K562 (cell line): Measurements from ENCODE around the gene ECSIT. TPM values are rescaled to one million over a fixed set of nuclear protein-coding genes. Genes with fewer than 3 reads are reported as not detected.

Experiments
- BHLHE40 ChIP-seq: IDR thresholded peaks from 2 replicates; pipeline ENCODE4 v1.6.1; 2011; ENCODE audit warnings: low read length, improper control_type of control experiment
- BRD4 ChIP-seq: fragments of 200-600 bp; sonication (generic); IDR thresholded peaks from 2 replicates; pipeline ENCODE4 v1.6.1; 2017; ENCODE audit warnings: inconsistent platforms
- CEBPG ChIP-seq, 3 experiments: fragments of 200-800 bp in 1 of 3; sonication (Bioruptor generic) in 1 of 3; sonication (generic) in 1 of 3; formaldehyde crosslinking in 1 of 3; IDR thresholded peaks in 2 of 3; conservative IDR thresholded peaks in 1 of 3; 2 replicates each; pipeline versions ENCODE4 v1.6.1 to v1.8.0; 2016 to 2022; ENCODE audit warnings: missing compliant biosample characterization in 2 of 3, missing genetic modification characterization in 2 of 3, mild to moderate bottlenecking in 1 of 3, missing genetic modification reagents in 1 of 3
- E2F1 ChIP-seq: sonication (generic); formaldehyde crosslinking; IDR thresholded peaks from 2 replicates; pipeline ENCODE4 v1.8.1; 2023; ENCODE audit warnings: mild to moderate bottlenecking, missing genetic modification reagents, moderate library complexity
- ELF1 ChIP-seq: fragments of 200-800 bp; sonication (Bioruptor generic); IDR thresholded peaks from 2 replicates; pipeline ENCODE4 v1.6.1; 2016; ENCODE audit warnings: missing genetic modification characterization, missing compliant biosample characterization
- FUS ChIP-seq: fragments of 200-400 bp; formaldehyde crosslinking; optimal IDR thresholded peaks from 2 replicates; pipeline ENCODE3; 2017; ENCODE audit warnings: low read depth, low read length
- GABPB2 ChIP-seq: fragments of 250-450 bp; sonication (Bioruptor Pico); conservative IDR thresholded peaks from 2 replicates; pipeline ENCODE4 v1.5.1; 2021; ENCODE audit warnings: mild to moderate bottlenecking
- KAT7 ChIP-seq: sonication (generic); formaldehyde crosslinking; IDR thresholded peaks from 2 replicates; pipeline ENCODE4 v1.8.0; 2022; ENCODE audit warnings: missing genetic modification reagents, mild to moderate bottlenecking, borderline replicate concordance
- KLF13 ChIP-seq: fragments of 450-650 bp; IDR thresholded peaks from 2 replicates; pipeline ENCODE4 v1.6.1; 2016; ENCODE audit warnings: missing genetic modification characterization, low read depth, mild to moderate bottlenecking, missing compliant biosample characterization, moderate library complexity, borderline replicate concordance
- MBD2 ChIP-seq: sonication (generic); IDR thresholded peaks from 2 replicates; pipeline ENCODE4 v1.6.1; 2016; ENCODE audit warnings: low read depth, borderline replicate concordance
- NCOA4 ChIP-seq: fragments of 450-650 bp; IDR thresholded peaks from 2 replicates; pipeline ENCODE4 v1.6.1; 2018; ENCODE audit warnings: mild to moderate bottlenecking; ENCODE audit not compliant: partially characterized antibody
- NFE2L1 ChIP-seq: fragments of 450-650 bp; IDR thresholded peaks from 2 replicates; pipeline ENCODE4 v1.6.1; 2016; ENCODE audit warnings: missing genetic modification characterization, low read depth, mild to moderate bottlenecking, missing compliant biosample characterization, moderate library complexity, borderline replicate concordance
- NRF1 ChIP-seq, 2 experiments: fragments of 450-650 bp; IDR thresholded peaks in 1 of 2; conservative IDR thresholded peaks in 1 of 2; 2 replicates each; pipeline ENCODE4 v1.6.1; 2014; ENCODE audit warnings: mild to moderate bottlenecking in 2 of 2
- PHF21A ChIP-seq: fragments of 450-650 bp; IDR thresholded peaks from 2 replicates; pipeline ENCODE4 v1.6.1; 2017; ENCODE audit warnings: low read depth, borderline replicate concordance
- PHTF2 ChIP-seq: fragments of 250-450 bp; sonication (Bioruptor Pico); IDR thresholded peaks from 2 replicates; pipeline ENCODE4 v1.5.0; 2021; ENCODE audit warnings: mild to moderate bottlenecking
- PML ChIP-seq: IDR thresholded peaks from 2 replicates; pipeline ENCODE4 v1.6.1; 2012; ENCODE audit warnings: low read length, inconsistent platforms
- POLR2AphosphoS5 ChIP-seq: IDR thresholded peaks from 2 replicates; pipeline ENCODE4 v1.6.1; 2011; ENCODE audit warnings: mild to moderate bottlenecking, low read depth, low read length, moderate library complexity; ENCODE audit not compliant: control insufficient read depth, insufficient read depth
- RNF2 ChIP-seq: sonication (generic); IDR thresholded peaks from 2 replicates; pipeline ENCODE4 v1.6.1; 2016
- SAP30 ChIP-seq: fragments of 200-600 bp; sonication (generic); IDR thresholded peaks from 2 replicates; pipeline ENCODE4 v1.6.1; 2012; ENCODE audit warnings: borderline replicate concordance, low read depth, mild to moderate bottlenecking, moderate library complexity, low read length, control low read depth, inconsistent platforms; ENCODE audit not compliant: insufficient read depth, poor library complexity, severe bottlenecking
- SMAD4 ChIP-seq: fragments of 250-450 bp; sonication (Bioruptor Pico); conservative IDR thresholded peaks from 2 replicates; pipeline ENCODE4 v1.8.0; 2021; ENCODE audit warnings: inconsistent platforms, mild to moderate bottlenecking, moderate library complexity
- TAF7 ChIP-seq: fragments of 450-650 bp; IDR thresholded peaks from 2 replicates; pipeline ENCODE4 v1.6.1; 2016; ENCODE audit warnings: missing genetic modification characterization, missing compliant biosample characterization
- TAF9B ChIP-seq: fragments of 450-650 bp; IDR thresholded peaks from 2 replicates; pipeline ENCODE4 v1.6.1; 2018; ENCODE audit warnings: mild to moderate bottlenecking; ENCODE audit not compliant: partially characterized antibody
- ZNF274 ChIP-seq: IDR thresholded peaks from 2 replicates; pipeline ENCODE4 v1.6.1; 2011; ENCODE audit warnings: low read depth, mild to moderate bottlenecking, low read length, moderate library complexity, borderline replicate concordance
- polyA plus RNA-seq, 8 experiments: library from polyadenylated mRNA; depleted of rRNA in 4 of 8; stranded (reverse) in 5 of 8; unstranded in 3 of 8; fragments of >200 nt; fragmentation: Nextera tagmentation in 2 of 8; fragmentation: Illumina TruSeq in 1 of 8; extraction: Ambion mirVana in 2 of 8; extraction: Trizol in 1 of 8; gene quantifications; 2 replicates each; pipeline versions ENCODE4 v1.2.1 to v1.2.3, GENCODE V29; 2011 to 2014; ENCODE audit warnings: inconsistent platforms in 1 of 8, missing spikeins in 1 of 8
- total RNA-seq, 7 experiments: library from RNA; depleted of rRNA in 6 of 7; stranded (reverse); fragments of >200 nt in 6 of 7; fragmentation: Illumina TruSeq in 2 of 7; extraction: Trizol in 2 of 7; gene quantifications; 2 replicates each; pipeline versions ENCODE4 v1.2.1 to v1.2.3, GENCODE V29; 2011 to 2021; ENCODE audit warnings: low replicate concordance in 1 of 7
- TF ChIP-seq, protein P1 (sequence below): fragments of 450-650 bp; IDR thresholded peaks from 2 replicates; pipeline ENCODE4 v1.7.1; 2018; ENCODE audit warnings: mild to moderate bottlenecking, low read depth; ENCODE audit not compliant: partially characterized antibody

The ECSIT gene
- total and polyA plus RNA-seq, 9 of the 15 experiments (the other 6 are each of a cell fraction or from before 2014, with no cell fraction given): 1.1 to 82.5 (median 43.9) TPM

DNA sequence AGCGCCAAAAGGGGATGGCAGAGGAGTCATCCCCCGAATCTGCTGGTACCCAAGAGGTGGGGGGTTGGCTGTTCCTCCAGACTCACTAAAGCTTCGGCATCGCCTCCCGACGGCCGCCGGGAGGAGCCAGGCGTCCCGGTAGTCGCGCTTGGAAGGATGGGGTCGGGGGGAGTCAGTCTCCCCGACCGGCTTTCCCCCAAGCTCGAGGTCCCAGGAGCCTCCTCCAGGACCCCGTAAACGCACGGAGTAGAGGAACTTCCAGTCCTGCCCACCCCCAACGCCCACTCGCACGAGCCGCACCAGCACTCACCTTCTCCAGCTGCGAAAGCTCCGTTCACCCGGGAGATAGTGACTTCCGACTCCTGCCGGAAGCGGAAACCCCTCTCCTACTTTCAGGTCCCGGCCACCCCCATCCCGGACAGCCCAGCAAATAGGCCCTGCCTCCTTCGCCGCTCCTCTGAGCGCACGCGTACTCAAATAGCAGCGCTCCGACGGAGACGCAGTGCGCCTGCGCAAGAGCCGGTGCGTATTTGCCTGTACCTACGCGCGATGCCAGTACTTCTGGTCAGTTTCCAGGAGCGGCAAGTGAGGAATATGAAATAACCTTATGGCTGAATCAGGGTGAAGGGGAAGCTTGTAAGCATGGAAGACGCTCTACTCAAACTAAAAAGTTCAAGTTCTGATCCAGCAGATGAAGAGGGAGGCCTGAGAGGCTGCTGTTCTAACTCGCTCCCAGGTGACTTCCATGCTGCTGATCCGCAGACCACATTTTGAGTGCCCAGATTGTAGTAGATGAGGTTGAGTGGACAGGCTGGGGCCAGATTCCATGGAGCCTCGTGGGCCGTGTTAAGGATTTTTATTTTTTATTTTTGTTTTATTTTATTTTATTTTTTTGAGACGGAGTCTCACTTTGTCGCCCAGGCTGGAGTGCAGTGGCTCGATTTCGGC, 30.2 kb upstream of the ECSIT start, which contains the start of gene ELOF1 (continued):
- TF ChIP-seq E2F1 (CRISPR knock-in tag) (0 out of 2 replicates have a peak, but pooled peaks have one; percentile 33), CEBPG (CRISPR knock-in tag; IDR thresholded peaks at IDR 0.05) (no peak), CEBPG (tag; conservative IDR thresholded peaks at IDR 0.05 in 1 of 2, IDR thresholded peaks at IDR 0.05 in 1 of 2) (no peak), NRF1 (conservative IDR thresholded peaks at IDR 0.05 in 1 of 2, IDR thresholded peaks at IDR 0.05 in 1 of 2) (peak; percentile 99), BHLHE40 (peak; percentile 68), PML (peak; percentile 81), NCOA4 (no peak), ELF1 (tag) (peak; percentile 67; the same call in 1 of the 2 replicates), RNF2 (0 out of 2 replicates have a peak, but pooled peaks have one; percentile 30), PHF21A (peak; percentile 81), SAP30 (peak; percentile 89), TAF7 (tag) (peak; percentile 41), TAF9B (peak; percentile 70), FUS (no peak), BRD4 (no peak), GABPB2 (no peak), NFE2L1 (tag) (no peak), MBD2 (no peak), KLF13 (tag) (peak; percentile 53; the same call in 1 of the 2 replicates), POLR2AphosphoS5 (peak; percentile 93), PHTF2 (peak; percentile 46; the same call in 1 of the 2 replicates), KAT7 (CRISPR knock-in tag) (no peak; the same call in 1 of the 2 replicates), ZNF274 (no peak), SMAD4 (CRISPR knock-in tag) (no peak; the same call in 1 of the 2 replicates)
- TF ChIP-seq, protein P1, sequence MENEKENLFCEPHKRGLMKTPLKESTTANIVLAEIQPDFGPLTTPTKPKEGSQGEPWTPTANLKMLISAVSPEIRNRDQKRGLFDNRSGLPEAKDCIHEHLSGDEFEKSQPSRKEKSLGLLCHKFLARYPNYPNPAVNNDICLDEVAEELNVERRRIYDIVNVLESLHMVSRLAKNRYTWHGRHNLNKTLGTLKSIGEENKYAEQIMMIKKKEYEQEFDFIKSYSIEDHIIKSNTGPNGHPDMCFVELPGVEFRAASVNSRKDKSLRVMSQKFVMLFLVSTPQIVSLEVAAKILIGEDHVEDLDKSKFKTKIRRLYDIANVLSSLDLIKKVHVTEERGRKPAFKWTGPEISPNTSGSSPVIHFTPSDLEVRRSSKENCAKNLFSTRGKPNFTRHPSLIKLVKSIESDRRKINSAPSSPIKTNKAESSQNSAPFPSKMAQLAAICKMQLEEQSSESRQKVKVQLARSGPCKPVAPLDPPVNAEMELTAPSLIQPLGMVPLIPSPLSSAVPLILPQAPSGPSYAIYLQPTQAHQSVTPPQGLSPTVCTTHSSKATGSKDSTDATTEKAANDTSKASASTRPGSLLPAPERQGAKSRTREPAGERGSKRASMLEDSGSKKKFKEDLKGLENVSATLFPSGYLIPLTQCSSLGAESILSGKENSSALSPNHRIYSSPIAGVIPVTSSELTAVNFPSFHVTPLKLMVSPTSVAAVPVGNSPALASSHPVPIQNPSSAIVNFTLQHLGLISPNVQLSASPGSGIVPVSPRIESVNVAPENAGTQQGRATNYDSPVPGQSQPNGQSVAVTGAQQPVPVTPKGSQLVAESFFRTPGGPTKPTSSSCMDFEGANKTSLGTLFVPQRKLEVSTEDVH: peak; percentile 88
